Esophagus squamous epithelium (tissue), 5 donors: Measurements from ENCODE around the gene PCSK5. TPM values are rescaled to one million over a fixed set of nuclear protein-coding genes. Genes with fewer than 3 reads are reported as not detected.

Source experiments
- DNase-seq: peaks from one replicate; lab custom pipeline; 2025; lab: John Stamatoyannopoulos, UW
- H3K27ac ChIP-seq, 4 donors: fragments of 200-600 bp; sonication (generic); one replicate each; pipeline ENCODE4 v1.5.1; 2016 to 2019; ENCODE audit warnings: mild to moderate bottlenecking in 1 of 4
- H3K27me3 ChIP-seq, 4 donors: fragments of 200-600 bp; sonication (generic); 1 replicate in 3 of 4; 2 replicates in 1 of 4; pipeline versions ENCODE4 v1.5.1 to v1.6.0; 2017 to 2021; ENCODE audit warnings: antibody characterized with exemption in 1 of 4
- H3K36me3 ChIP-seq, 3 donors: fragments of 200-600 bp; sonication (generic); one replicate each; pipeline ENCODE4 v1.5.1; 2016 to 2019
- H3K4me1 ChIP-seq, 3 donors: fragments of 200-600 bp; sonication (generic); one replicate each; pipeline ENCODE4 v1.5.1; 2017 to 2019
- H3K4me3 ChIP-seq, 4 donors: fragments of 200-600 bp; sonication (generic); 1 replicate in 3 of 4; 2 replicates in 1 of 4; pipeline ENCODE4 v1.5.1; 2016 to 2019; ENCODE audit warnings: mild to moderate bottlenecking in 2 of 4, moderate library complexity in 1 of 4
- H3K9me3 ChIP-seq, 3 donors: fragments of 200-600 bp; sonication (generic); one replicate each; pipeline ENCODE4 v1.5.1; 2016 to 2019
- POLR2A ChIP-seq, 4 donors: fragments of 450-650 bp; IDR thresholded peaks; one replicate each; pipeline ENCODE4 v1.6.1; 2017; ENCODE audit warnings: antibody characterized with exemption in 4 of 4, mild to moderate bottlenecking in 4 of 4, moderate library complexity in 3 of 4
- WGBS, 2 donors: methylation state at CpG; one replicate each; pipeline ENCODE4 v1.1.5; 2018; 5-methylcytosine and 5-hydroxymethylcytosine counted together
- intact Hi-C: fragments of 100-400 bp; cut with DNase I; formaldehyde crosslinking; loops from one replicate; pipeline ENCODE4 v1.15.0; 2022
- total RNA-seq, 4 donors: library from RNA; depleted of rRNA; stranded (reverse); fragments of >200 nt; gene quantifications; one replicate each; pipeline ENCODE4 v1.1.0, GENCODE V29; 2016
- TF ChIP-seq, protein P1 (sequence below), 6 experiments: fragments of 450-650 bp in 4 of 6; fragments of 200-600 bp in 2 of 6; sonication (generic) in 2 of 6; IDR thresholded peaks; one replicate each; pipeline ENCODE4 v1.5.1; 2016 to 2019; ENCODE audit warnings: antibody characterized with exemption in 6 of 6, mild to moderate bottlenecking in 4 of 6, moderate library complexity in 4 of 6
- donor health status: DM: yes; HTN: yes; CAD: no.

PCSK5 gene
- total RNA-seq, 4 donors from 2014 or later: 8.4 to 33.8 (median 24.2) TPM

DNA sequence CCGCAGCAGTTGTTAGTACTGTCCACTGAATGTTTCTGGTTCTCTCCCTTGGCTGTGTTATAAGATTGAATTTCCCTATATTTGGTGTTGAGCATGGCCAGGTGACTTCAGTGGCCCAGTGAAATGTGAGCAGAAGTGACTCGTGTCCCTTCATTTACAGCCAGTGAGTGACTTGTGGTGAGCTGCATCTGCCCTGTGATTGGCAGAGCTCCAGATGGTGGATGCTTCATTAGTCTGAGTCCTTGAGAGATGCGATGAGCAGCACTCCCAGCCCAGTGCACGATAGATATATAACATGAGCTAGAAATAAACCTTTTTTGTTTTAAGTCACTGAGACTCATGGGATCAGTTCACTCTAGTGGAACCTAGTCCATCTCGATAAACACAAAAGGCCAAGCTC lies 19.3 kb downstream of the PCSK5 start:
- Histone ChIP-seq H3K36me3 (no peaks in the 10 kb centered on the region), H3K4me3 (no peak overlapping the region), H3K9me3 (no peaks in the 10 kb centered on the region), H3K27me3 (no peaks in the 10 kb centered on the region), H3K27ac (no peak overlapping the region), H3K4me1 (peaks cover 0 to 62% (median 8%) of the 10 kb centered on the region in 3 donors)
- WGBS, 2 donors: 87 to 89% methylated on average over 5 of the region's 5 CpGs
- no peak for TF ChIP-seq POLR2A (IDR thresholded peaks at IDR 0.05)
- TF ChIP-seq, protein P1, sequence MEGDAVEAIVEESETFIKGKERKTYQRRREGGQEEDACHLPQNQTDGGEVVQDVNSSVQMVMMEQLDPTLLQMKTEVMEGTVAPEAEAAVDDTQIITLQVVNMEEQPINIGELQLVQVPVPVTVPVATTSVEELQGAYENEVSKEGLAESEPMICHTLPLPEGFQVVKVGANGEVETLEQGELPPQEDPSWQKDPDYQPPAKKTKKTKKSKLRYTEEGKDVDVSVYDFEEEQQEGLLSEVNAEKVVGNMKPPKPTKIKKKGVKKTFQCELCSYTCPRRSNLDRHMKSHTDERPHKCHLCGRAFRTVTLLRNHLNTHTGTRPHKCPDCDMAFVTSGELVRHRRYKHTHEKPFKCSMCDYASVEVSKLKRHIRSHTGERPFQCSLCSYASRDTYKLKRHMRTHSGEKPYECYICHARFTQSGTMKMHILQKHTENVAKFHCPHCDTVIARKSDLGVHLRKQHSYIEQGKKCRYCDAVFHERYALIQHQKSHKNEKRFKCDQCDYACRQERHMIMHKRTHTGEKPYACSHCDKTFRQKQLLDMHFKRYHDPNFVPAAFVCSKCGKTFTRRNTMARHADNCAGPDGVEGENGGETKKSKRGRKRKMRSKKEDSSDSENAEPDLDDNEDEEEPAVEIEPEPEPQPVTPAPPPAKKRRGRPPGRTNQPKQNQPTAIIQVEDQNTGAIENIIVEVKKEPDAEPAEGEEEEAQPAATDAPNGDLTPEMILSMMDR (IDR thresholded peaks at IDR 0.05): no peak
- no peak for DNase-seq
- intact Hi-C loops: no loop called here

DNA sequence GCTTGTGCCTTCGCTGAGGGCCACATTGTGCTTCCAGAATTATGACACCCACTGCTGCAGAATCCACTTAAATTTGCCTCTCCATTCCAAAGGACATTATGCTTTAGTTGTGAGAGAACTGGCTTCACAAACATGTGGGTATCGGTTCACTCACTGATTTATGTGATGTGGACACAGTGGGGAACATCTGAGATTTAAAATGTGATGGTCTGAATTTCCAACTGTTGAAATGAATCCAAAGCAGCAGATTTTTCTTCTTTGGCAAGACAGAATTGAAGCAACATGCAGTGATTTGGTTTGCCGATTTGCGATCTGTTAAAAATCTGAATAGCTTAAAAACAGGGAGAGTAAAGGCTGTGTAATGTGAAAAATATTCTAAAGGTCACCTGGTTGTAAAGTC lies 20.3 kb downstream of the PCSK5 start:
- 69 to 79% methylated on average over 4 of the region's 4 CpGs for WGBS, 2 donors
- no peak for DNase-seq
- no peaks in the 10 kb centered on the region for H3K36me3 ChIP-seq
- no peaks in the 10 kb centered on the region for H3K9me3 ChIP-seq
- H3K27ac ChIP-seq: no peak overlapping the region
- TF ChIP-seq, protein P1 (IDR thresholded peaks at IDR 0.05): no peak
- TF ChIP-seq POLR2A (IDR thresholded peaks at IDR 0.05): no peak
- H3K4me1 ChIP-seq: peaks cover 0 to 55% (median 8%) of the 10 kb centered on the region in 3 donors
- intact Hi-C loops: no loop called here
- no peak overlapping the region for H3K4me3 ChIP-seq
- H3K27me3 ChIP-seq: no peaks in the 10 kb centered on the region

DNA sequence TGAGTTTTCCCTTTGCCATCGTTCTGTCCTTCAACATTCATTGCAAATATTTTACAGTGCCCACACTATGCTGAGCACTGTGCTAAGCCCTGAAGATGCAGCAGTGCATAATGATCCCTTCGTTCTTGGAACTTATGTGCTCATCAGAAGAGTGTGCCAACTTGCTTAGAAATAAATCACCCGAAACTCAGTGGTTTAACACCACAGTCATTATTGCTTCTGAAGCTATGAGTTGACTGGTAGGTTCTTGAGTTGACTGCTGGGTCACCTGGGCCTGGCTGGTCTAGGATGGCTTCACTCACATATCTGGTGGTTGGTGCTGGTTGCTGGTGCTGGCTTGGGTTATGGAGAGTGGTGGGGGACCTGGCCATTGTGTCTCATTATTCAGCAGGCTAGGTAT lies 20.9 kb downstream of the PCSK5 start:
- H3K4me3 ChIP-seq: no peak overlapping the region
- peaks cover 0 to 50% (median 8%) of the 10 kb centered on the region in 3 donors for H3K4me1 ChIP-seq
- 74 to 77% methylated on average over 3 of the region's 3 CpGs for WGBS, 2 donors
- no peaks in the 10 kb centered on the region for H3K9me3 ChIP-seq
- intact Hi-C loops: no loop called here
- DNase-seq: no peak
- H3K27ac ChIP-seq: peak overlapping the region in 1 of 4 donors; percentile 29
- TF ChIP-seq, protein P1 (IDR thresholded peaks at IDR 0.05): no peak
- TF ChIP-seq POLR2A (IDR thresholded peaks at IDR 0.05): no peak
- H3K27me3 ChIP-seq: no peaks in the 10 kb centered on the region
- no peaks in the 10 kb centered on the region for H3K36me3 ChIP-seq

DNA sequence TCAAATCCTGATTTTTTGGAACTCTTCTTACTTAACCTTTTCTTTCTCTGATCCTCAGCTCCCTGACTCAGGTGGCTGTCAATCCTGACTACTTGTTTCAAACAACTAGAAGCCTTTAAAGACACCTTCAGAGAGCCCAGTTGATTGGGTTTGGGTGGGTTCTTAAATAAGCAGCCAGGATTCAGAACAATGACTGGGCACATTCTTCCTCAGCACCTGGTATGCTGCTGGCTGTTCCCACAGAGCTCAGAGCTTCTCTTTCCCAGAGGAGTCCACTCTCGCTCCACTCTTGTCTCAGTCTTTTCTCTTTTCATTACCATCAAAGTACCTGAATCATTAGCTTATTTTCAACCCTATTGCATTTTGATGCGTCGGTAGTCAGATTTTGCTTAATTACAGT lies 22.5 kb downstream of the PCSK5 start:
- WGBS, 2 donors: 73 to 94% methylated on average over 3 of the region's 3 CpGs

DNA sequence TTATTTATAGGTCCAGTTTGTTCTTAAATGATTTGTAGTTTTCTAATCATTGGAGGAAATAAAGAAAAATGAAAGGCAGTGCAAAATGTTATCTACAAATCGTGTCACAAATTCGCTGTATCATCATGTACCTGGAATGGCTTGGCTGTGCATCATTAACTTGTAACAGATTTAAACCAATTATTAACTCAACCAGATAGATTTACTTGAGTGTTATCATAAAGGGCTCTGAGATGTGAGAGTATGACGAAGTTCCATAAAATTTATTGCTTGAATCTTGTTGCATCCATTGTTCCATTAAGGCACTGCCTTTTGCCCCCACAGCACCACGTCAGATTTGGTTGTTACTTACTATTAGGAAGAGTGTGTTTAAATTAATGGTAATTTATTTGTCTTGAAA lies 23.5 kb downstream of the PCSK5 start:
- TF ChIP-seq, protein P1 (IDR thresholded peaks at IDR 0.05): no peak
- no peak for TF ChIP-seq POLR2A (IDR thresholded peaks at IDR 0.05)
- no peak for DNase-seq
- no peak overlapping the region for H3K27ac ChIP-seq
- intact Hi-C loops: no loop called here
- WGBS, 2 donors: 87 to 89% methylated on average over 4 of the region's 4 CpGs
- H3K4me1 ChIP-seq: peaks cover 0 to 41% (median 0%) of the 10 kb centered on the region in 3 donors
- no peaks in the 10 kb centered on the region for H3K36me3 ChIP-seq
- no peaks in the 10 kb centered on the region for H3K9me3 ChIP-seq
- no peak overlapping the region for H3K4me3 ChIP-seq
- no peaks in the 10 kb centered on the region for H3K27me3 ChIP-seq

More for the DNA sequence above, 22.5 kb downstream of the PCSK5 start:
- H3K4me3 ChIP-seq: no peak overlapping the region
- H3K27me3 ChIP-seq: no peaks in the 10 kb centered on the region
- intact Hi-C loops: no loop called here
- no peak overlapping the region for H3K27ac ChIP-seq
- DNase-seq: no peak
- H3K4me1 ChIP-seq: peaks cover 0 to 43% (median under 1%) of the 10 kb centered on the region in 3 donors
- no peaks in the 10 kb centered on the region for H3K9me3 ChIP-seq
- H3K36me3 ChIP-seq: no peaks in the 10 kb centered on the region
- TF ChIP-seq POLR2A (IDR thresholded peaks at IDR 0.05): no peak
- TF ChIP-seq, protein P1 (IDR thresholded peaks at IDR 0.05): no peak
